NT2/D1 (cell line): ENCODE data around the gene TTLL4.

Experiments used
- SUZ12 ChIP-seq: IDR thresholded peaks from 2 replicates; pipeline ENCODE4 v1.6.1; 2011; ENCODE audit not compliant: insufficient read length, insufficient read depth; ENCODE audit errors: extremely low read depth
- ZNF274 ChIP-seq: IDR thresholded peaks from 2 replicates; pipeline ENCODE4 v1.6.1; 2011; ENCODE audit warnings: mild to moderate bottlenecking, low read depth, low read length

DNA sequence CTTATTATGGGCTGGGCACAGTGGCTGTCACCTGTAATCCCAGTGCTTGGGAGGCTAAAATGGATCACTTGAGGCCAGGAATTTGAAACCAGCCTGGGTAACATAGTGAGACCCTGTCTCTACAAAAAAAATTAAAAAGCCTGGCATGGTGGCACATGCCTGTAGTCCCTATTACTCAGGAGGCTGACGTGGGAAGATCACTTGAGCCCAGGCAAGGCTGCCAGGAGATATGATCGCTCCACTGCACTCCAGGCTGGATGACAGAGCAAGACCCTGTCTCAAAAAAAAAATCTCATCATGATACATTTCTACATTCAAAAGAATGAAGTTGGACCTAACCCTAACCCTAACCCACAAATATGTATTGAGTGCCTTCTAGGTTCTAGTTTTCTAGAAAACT lies 51.2 kb downstream of the TTLL4 start:
- no peak for TF ChIP-seq ZNF274
- no peak for TF ChIP-seq SUZ12
